GM12873 (cell line): ENCODE results near the gene BRINP2.

ENCODE experiments used
- TF ChIP-seq, protein P1 (sequence below): IDR thresholded peaks from 2 replicates; pipeline ENCODE4 v1.5.1; 2012; ENCODE audit warnings: low read depth, mild to moderate bottlenecking, moderate library complexity, low read length, control low read depth; ENCODE audit not compliant: insufficient read depth; ENCODE audit errors: missing control alignments

BRINP2 gene

DNA sequence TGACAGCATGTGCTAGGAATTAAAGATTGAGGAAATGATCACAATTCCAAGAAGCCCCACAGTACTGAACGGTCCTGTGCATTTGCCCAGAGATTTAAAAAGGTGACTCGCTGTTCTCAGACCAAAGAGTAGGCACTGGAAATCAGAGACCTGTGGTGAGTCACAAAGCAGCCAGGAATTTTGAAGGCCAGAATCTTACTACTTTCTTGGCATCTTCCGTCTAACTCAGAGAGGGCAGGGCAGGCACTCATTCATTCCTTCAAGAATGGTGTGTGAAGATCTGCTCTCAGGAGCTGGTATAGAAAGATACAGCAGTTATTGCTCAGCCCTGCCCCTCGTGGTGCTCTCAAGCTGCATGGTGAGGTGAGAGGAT is 57.9 kb downstream of the BRINP2 start:
- TF ChIP-seq, protein P1, sequence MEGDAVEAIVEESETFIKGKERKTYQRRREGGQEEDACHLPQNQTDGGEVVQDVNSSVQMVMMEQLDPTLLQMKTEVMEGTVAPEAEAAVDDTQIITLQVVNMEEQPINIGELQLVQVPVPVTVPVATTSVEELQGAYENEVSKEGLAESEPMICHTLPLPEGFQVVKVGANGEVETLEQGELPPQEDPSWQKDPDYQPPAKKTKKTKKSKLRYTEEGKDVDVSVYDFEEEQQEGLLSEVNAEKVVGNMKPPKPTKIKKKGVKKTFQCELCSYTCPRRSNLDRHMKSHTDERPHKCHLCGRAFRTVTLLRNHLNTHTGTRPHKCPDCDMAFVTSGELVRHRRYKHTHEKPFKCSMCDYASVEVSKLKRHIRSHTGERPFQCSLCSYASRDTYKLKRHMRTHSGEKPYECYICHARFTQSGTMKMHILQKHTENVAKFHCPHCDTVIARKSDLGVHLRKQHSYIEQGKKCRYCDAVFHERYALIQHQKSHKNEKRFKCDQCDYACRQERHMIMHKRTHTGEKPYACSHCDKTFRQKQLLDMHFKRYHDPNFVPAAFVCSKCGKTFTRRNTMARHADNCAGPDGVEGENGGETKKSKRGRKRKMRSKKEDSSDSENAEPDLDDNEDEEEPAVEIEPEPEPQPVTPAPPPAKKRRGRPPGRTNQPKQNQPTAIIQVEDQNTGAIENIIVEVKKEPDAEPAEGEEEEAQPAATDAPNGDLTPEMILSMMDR, result no peak

DNA sequence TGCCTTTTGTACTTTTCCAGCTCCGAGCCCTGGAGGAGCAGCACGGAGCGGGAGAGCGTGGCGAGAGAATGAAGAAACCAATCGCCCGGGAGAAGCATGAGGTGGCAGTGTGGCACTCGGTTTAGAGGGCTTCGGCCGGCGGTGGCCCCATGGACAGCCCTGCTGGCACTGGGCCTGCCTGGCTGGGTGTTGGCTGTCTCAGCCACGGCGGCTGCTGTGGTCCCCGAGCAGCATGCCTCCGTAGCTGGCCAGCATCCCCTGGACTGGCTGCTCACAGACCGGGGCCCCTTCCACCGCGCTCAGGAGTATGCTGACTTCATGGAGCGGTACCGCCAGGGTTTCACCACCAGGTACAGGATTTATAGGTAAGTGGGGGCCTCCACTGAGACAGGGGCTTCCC is 59.0 kb downstream of the BRINP2 start:
- TF ChIP-seq, protein P1, result no peak

DNA sequence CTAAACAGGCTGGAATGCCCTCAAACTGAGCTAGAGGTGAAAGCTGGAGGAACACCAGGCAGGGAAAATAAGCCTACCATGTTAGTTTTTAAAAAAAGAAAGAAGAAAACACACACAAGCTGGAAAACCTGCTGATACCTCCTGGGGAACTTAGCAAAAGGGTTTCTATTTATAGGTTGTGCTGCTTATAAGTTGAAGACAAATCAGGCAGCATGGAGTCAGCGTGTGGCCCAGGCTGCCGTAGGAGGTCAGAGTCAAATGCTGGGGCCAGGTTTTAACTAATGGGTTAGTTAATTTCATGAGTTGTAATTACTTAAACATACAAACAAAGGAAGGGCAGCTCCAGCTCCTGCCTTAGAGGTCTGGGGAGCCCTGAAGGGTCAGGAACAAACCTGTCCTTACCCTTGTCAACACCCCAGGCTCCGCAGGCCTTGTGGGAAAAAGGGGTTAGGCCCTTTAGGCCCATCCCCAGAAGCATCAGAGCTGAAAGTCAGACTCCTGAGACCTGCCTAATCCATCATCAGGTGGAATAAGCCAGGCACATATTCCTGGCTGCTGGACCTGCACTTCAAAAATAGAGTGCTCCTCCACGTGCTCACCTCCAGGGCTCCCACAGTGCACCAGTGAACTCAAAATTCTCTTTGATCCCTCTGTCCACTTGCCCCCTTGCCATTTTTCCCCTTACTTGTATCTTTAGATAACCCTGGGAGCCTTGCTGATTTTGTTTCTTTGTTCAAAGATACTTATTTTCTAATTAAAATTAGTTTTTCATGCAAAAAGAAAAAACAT is 59.7 kb downstream of the BRINP2 start:
- TF ChIP-seq, protein P1, result no peak

DNA sequence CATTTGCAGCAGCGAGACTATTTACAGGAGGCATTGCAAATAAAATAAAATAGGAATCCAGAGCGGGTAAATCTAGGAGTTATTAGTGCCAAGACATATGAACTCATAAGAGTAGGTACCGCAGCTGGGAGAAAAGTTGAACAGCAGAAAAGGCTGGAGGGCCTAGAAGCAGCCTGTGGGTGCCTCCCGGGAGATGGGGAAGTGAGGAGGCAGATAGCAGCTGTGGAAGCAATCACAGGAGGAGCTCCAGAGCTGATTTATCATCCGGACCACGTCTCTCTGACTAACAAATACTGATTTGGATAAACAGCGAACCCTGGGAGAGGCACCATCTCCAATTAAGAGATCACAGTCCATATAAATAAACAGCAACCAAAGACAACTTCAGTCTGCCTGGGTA is 64.6 kb downstream of the BRINP2 start:
- TF ChIP-seq, protein P1, result no peak

DNA sequence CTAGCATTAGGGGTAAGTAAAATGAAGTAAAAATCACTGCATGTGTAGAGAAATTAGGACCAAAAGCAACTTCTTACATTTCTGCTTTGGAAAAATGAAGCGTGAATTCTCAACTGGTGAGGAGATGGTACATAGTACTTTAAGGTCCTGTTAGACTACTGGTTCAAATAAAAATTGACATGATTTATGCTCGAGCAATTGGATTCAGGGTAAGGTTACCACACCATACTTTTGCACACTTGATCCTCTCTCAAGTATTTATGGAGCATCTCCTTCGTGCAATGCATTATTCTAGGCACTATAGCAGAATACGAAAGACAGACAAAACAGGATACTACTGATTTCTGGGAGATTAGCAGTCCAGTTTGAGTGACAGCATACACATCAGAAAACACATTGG is 66.2 kb downstream of the BRINP2 start:
- TF ChIP-seq, protein P1, result no peak

DNA sequence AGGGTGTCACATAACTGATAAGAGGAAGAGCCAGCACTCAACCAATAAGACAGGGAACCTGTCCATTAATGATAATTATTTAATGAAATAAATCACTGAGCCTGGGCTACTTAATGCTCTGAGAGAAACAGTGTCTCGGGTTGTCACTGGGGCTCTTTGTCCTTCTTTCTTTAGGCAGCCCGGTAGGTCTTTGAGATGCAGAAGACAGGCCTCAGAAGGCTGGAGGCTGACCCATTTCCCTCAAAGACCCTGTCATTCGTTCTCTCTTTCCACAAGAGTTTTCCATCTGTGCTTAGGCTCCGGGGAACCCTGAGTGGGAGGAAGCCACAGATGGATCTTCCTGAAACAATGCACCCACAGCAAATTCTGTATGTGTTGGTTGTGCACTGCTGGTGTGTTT is 68.2 kb downstream of the BRINP2 start:
- TF ChIP-seq, protein P1, result no peak

DNA sequence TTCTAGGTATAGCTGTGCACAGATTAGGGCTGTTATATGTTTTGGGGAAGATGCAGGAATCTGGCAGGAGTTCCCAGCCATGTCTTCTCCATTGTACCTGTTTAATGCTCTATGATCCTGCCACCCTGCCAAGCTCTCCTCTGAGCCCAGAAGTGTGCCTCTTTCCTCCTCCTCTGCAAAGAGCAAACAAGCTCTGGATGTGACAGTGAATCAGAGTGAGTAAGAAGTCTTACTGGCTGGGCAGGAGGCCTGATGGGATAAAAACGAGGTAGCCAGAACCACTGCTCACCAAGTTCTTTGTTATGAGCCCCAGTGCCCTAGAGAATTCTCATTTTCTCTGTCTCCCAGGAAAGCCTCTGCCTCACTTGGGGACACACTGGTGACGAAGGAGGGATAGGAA is 69.0 kb downstream of the BRINP2 start:
- TF ChIP-seq, protein P1, result no peak
